ENCODE data around the gene TTC28.

TTC28 gene

GRCh38 chr22:28608546-28608945 is 71.1 kb downstream of the TTC28 start:
- Histone ChIP-seq H3K9ac (ENCODE audit: insufficient read length, low read depth) (no peak overlapping the region), H3K4me1 (ENCODE audit: insufficient read depth, insufficient read length) (no peaks in the 10 kb centered on the region)
- TF ChIP-seq ZNF274 (IDR thresholded peaks at IDR 0.05; ENCODE audit: low read depth, low read length), result no peak
- TF ChIP-seq YY1 (IDR thresholded peaks at IDR 0.05; ENCODE audit: insufficient read depth, insufficient read length), result no peak
- TF ChIP-seq SUZ12 (IDR thresholded peaks at IDR 0.05; ENCODE audit: extremely low read depth, insufficient read depth, insufficient read length), result no peak

GRCh38 chr22:28607795-28608194 is 71.8 kb downstream of the TTC28 start:
- no peak for TF ChIP-seq ZNF274 (IDR thresholded peaks at IDR 0.05; ENCODE audit: low read depth, low read length)
- H3K4me3 ChIP-seq (ENCODE audit: insufficient read length, low read depth), result no peak overlapping the region
- H3K36me3 ChIP-seq (ENCODE audit: insufficient read depth, insufficient read length, low read length), result no peaks in the 10 kb centered on the region
- H3K27me3 ChIP-seq (ENCODE audit: insufficient read depth, insufficient read length), result no peaks in the 10 kb centered on the region
- no peaks in the 10 kb centered on the region for H3K9me3 ChIP-seq (ENCODE audit: insufficient read depth, low read length)
- H3K9ac ChIP-seq (ENCODE audit: insufficient read length, low read depth), result no peak overlapping the region
- DNase-seq (ENCODE audit: low read depth, low spot score), result no peak
- no peaks in the 10 kb centered on the region for H3K4me1 ChIP-seq (ENCODE audit: insufficient read depth, insufficient read length)

More at GRCh38 chr22:28608546-28608945, 71.1 kb downstream of the TTC28 start:
- Histone ChIP-seq H3K27me3 (ENCODE audit: insufficient read depth, insufficient read length) (no peaks in the 10 kb centered on the region), H3K9me3 (ENCODE audit: insufficient read depth, low read length) (no peaks in the 10 kb centered on the region), H3K36me3 (ENCODE audit: insufficient read depth, insufficient read length, low read length) (no peaks in the 10 kb centered on the region), H3K4me3 (ENCODE audit: insufficient read length, low read depth) (no peak overlapping the region)
- DNase-seq (ENCODE audit: low read depth, low spot score), result no peak

GRCh38 chr22:28604966-28605761 is 74.5 kb downstream of the TTC28 start:
- H3K27me3 ChIP-seq (ENCODE audit: insufficient read depth, insufficient read length), result no peaks in the 10 kb centered on the region
- TF ChIP-seq ZNF274 (IDR thresholded peaks at IDR 0.05; ENCODE audit: low read depth, low read length) (no peak), SUZ12 (IDR thresholded peaks at IDR 0.05; ENCODE audit: extremely low read depth, insufficient read depth, insufficient read length) (no peak), YY1 (IDR thresholded peaks at IDR 0.05; ENCODE audit: insufficient read depth, insufficient read length) (no peak)
- no peak for DNase-seq (ENCODE audit: low read depth, low spot score)
- H3K4me3 ChIP-seq (ENCODE audit: insufficient read length, low read depth), result no peak overlapping the region
- no peaks in the 10 kb centered on the region for H3K36me3 ChIP-seq (ENCODE audit: insufficient read depth, insufficient read length, low read length)
- no peaks in the 10 kb centered on the region for H3K9me3 ChIP-seq (ENCODE audit: insufficient read depth, low read length)
- H3K9ac ChIP-seq (ENCODE audit: insufficient read length, low read depth), result no peak overlapping the region
- H3K4me1 ChIP-seq (ENCODE audit: insufficient read depth, insufficient read length), result no peaks in the 10 kb centered on the region

- Histone ChIP-seq H3K36me3 (ENCODE audit: insufficient read depth, insufficient read length, low read length) (no peaks in the 10 kb centered on the region), H3K4me3 (ENCODE audit: insufficient read length, low read depth) (no peak overlapping the region), H3K4me1 (ENCODE audit: insufficient read depth, insufficient read length) (no peaks in the 10 kb centered on the region), H3K27me3 (ENCODE audit: insufficient read depth, insufficient read length) (no peaks in the 10 kb centered on the region), H3K9ac (ENCODE audit: insufficient read length, low read depth) (no peak overlapping the region), H3K9me3 (ENCODE audit: insufficient read depth, low read length) (no peaks in the 10 kb centered on the region)
- no peak for DNase-seq (ENCODE audit: low read depth, low spot score)
- no peak for TF ChIP-seq ZNF274 (IDR thresholded peaks at IDR 0.05; ENCODE audit: low read depth, low read length)
- no peak for TF ChIP-seq YY1 (IDR thresholded peaks at IDR 0.05; ENCODE audit: insufficient read depth, insufficient read length)
- no peak for TF ChIP-seq SUZ12 (IDR thresholded peaks at IDR 0.05; ENCODE audit: extremely low read depth, insufficient read depth, insufficient read length)
Observed at GRCh38 chr22:28601915-28602314, 77.7 kb downstream of the TTC28 start.

- Histone ChIP-seq H3K27me3 (ENCODE audit: insufficient read depth, insufficient read length) (no peaks in the 10 kb centered on the region), H3K9me3 (ENCODE audit: insufficient read depth, low read length) (no peaks in the 10 kb centered on the region), H3K9ac (ENCODE audit: insufficient read length, low read depth) (no peak overlapping the region), H3K4me3 (ENCODE audit: insufficient read length, low read depth) (no peak overlapping the region), H3K36me3 (ENCODE audit: insufficient read depth, insufficient read length, low read length) (no peaks in the 10 kb centered on the region), H3K4me1 (ENCODE audit: insufficient read depth, insufficient read length) (no peaks in the 10 kb centered on the region)
- DNase-seq (ENCODE audit: low read depth, low spot score), result no peak
- TF ChIP-seq YY1 (IDR thresholded peaks at IDR 0.05; ENCODE audit: insufficient read depth, insufficient read length) (no peak), SUZ12 (IDR thresholded peaks at IDR 0.05; ENCODE audit: extremely low read depth, insufficient read depth, insufficient read length) (no peak), ZNF274 (IDR thresholded peaks at IDR 0.05; ENCODE audit: low read depth, low read length) (no peak)
Observed at GRCh38 chr22:28600546-28601143, 79.0 kb downstream of the TTC28 start.

- no peak for TF ChIP-seq SUZ12 (IDR thresholded peaks at IDR 0.05; ENCODE audit: extremely low read depth, insufficient read depth, insufficient read length)
- TF ChIP-seq ZNF274 (IDR thresholded peaks at IDR 0.05; ENCODE audit: low read depth, low read length), result no peak
- no peak for TF ChIP-seq YY1 (IDR thresholded peaks at IDR 0.05; ENCODE audit: insufficient read depth, insufficient read length)
- DNase-seq (ENCODE audit: low read depth, low spot score), result no peak
- Histone ChIP-seq H3K27me3 (ENCODE audit: insufficient read depth, insufficient read length) (no peaks in the 10 kb centered on the region), H3K4me3 (ENCODE audit: insufficient read length, low read depth) (no peak overlapping the region), H3K4me1 (ENCODE audit: insufficient read depth, insufficient read length) (no peaks in the 10 kb centered on the region), H3K9me3 (ENCODE audit: insufficient read depth, low read length) (no peaks in the 10 kb centered on the region), H3K9ac (ENCODE audit: insufficient read length, low read depth) (no peak overlapping the region), H3K36me3 (ENCODE audit: insufficient read depth, insufficient read length, low read length) (no peaks in the 10 kb centered on the region)
Observed at GRCh38 chr22:28599693-28600092, 79.9 kb downstream of the TTC28 start.

GRCh38 chr22:28597665-28598064 is 82.0 kb downstream of the TTC28 start:
- Histone ChIP-seq H3K4me1 (ENCODE audit: insufficient read depth, insufficient read length) (no peaks in the 10 kb centered on the region), H3K4me3 (ENCODE audit: insufficient read length, low read depth) (no peak overlapping the region), H3K9ac (ENCODE audit: insufficient read length, low read depth) (no peak overlapping the region), H3K9me3 (ENCODE audit: insufficient read depth, low read length) (no peaks in the 10 kb centered on the region), H3K27me3 (ENCODE audit: insufficient read depth, insufficient read length) (no peaks in the 10 kb centered on the region), H3K36me3 (ENCODE audit: insufficient read depth, insufficient read length, low read length) (no peaks in the 10 kb centered on the region)
- DNase-seq (ENCODE audit: low read depth, low spot score), result no peak
- TF ChIP-seq SUZ12 (IDR thresholded peaks at IDR 0.05; ENCODE audit: extremely low read depth, insufficient read depth, insufficient read length), result no peak
- no peak for TF ChIP-seq YY1 (IDR thresholded peaks at IDR 0.05; ENCODE audit: insufficient read depth, insufficient read length)
- TF ChIP-seq ZNF274 (IDR thresholded peaks at IDR 0.05; ENCODE audit: low read depth, low read length), result no peak
